Ovary (tissue), 3 donors: ENCODE data around the gene DNAJA3.

Experiments used
- EP300 ChIP-seq: sonication (generic); formaldehyde crosslinking; IDR thresholded peaks from one replicate; pipeline ENCODE4 v1.6.1; 2017; ENCODE audit warnings: antibody characterized with exemption
- TF ChIP-seq, protein P1 (sequence below), 3 donors: fragments of 450-650 bp in 2 of 3; fragments of 200-600 bp in 1 of 3; IDR thresholded peaks; one replicate each; pipeline versions ENCODE4 v1.5.1 to v1.8.0; 2016 to 2022; ENCODE audit warnings: antibody characterized with exemption in 3 of 3, mild to moderate bottlenecking in 1 of 3
- donor health status: DM: no; HTN: no; CAD: no.

- TF ChIP-seq, protein P1, sequence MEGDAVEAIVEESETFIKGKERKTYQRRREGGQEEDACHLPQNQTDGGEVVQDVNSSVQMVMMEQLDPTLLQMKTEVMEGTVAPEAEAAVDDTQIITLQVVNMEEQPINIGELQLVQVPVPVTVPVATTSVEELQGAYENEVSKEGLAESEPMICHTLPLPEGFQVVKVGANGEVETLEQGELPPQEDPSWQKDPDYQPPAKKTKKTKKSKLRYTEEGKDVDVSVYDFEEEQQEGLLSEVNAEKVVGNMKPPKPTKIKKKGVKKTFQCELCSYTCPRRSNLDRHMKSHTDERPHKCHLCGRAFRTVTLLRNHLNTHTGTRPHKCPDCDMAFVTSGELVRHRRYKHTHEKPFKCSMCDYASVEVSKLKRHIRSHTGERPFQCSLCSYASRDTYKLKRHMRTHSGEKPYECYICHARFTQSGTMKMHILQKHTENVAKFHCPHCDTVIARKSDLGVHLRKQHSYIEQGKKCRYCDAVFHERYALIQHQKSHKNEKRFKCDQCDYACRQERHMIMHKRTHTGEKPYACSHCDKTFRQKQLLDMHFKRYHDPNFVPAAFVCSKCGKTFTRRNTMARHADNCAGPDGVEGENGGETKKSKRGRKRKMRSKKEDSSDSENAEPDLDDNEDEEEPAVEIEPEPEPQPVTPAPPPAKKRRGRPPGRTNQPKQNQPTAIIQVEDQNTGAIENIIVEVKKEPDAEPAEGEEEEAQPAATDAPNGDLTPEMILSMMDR (IDR thresholded peaks at IDR 0.05), result no peak
- no peak for TF ChIP-seq EP300
Observed at GRCh38 chr16:4377573-4378154, 48.0 kb upstream of the DNAJA3 start.
